Ammon's horn (tissue), 1 donor: ENCODE results near the gene ACIN1.

Experiments used
- DNase-seq: peaks from one replicate; pipeline ENCODE4 v3.0.0-alpha.2; 2016; ENCODE audit warnings: low spot score

The ACIN1 gene

DNA sequence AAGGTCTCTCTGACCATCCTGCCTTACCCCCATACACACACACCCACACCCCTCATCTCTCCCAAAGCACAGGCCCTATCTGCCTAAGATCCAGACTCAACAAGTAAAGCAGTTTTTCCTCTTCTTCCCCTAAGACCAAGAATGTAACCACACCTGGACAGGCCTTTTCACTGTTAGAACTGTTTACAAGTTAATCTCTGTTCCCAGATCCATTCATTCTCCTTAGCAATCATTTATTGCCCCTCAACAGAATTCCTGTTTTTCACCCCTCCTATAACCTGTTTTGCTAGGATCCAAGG lies 11.8 kb upstream of the ACIN1 start:
- no peak for DNase-seq

DNA sequence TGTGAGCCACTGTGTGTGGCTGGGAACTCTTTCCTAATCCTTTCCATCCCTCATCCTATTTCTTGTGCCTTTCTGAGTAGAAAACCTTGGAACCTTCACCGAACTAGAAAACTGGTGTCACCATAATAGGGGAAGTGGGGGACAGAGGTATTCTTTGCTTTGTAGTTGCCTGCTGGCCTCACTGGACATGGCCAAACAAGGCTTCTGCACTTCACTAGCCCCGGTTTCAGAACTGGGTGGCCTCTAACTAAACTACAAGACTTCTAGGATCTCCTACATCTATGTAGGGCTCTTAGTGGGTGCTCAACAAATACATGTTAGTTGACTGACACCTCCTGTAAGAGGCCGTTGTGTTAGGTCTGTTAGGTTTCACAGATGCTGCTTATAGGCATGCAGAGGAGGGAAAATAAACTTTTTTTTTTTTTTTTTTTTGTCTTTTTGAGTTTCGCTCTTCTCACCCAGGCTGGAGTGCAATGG lies 10.4 kb upstream of the ACIN1 start:
- no peak for DNase-seq

- DNase-seq = no peak
Measured at GRCh38 chr14:23104591-23105347, 9.8 kb upstream of the ACIN1 start, which contains the start of gene CIROP. TSS of gene CIROP (minus strand) at chr14:23104989. CDS start at chr14:23104920, 69 bp downstream.

GRCh38 chr14:23104070-23104590 lies 9.2 kb upstream of the ACIN1 start:
- no peak for DNase-seq

DNA sequence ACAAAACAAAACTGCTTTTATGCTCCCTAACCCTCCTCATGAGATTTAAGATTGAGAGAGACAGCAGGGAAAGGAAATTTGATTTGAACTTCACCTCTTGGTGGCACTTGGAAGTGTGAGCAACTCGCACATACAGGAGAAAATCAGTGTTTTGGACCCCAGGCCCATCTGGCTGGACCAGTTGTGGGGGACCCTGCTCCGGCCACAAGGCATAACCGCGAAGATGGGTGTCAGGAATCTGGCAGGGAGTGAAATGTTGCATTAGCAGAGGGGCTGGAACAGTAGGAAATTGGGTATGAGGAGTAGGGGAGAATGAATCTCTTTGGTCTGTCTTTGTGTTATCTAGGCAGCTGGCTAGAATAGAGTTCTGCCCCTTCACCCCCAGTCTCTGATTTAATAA lies 8.6 kb upstream of the ACIN1 start:
- no peak for DNase-seq

- DNase-seq = peak; percentile 39
Measured at GRCh38 chr14:23102801-23103200, 7.9 kb upstream of the ACIN1 start.

DNA sequence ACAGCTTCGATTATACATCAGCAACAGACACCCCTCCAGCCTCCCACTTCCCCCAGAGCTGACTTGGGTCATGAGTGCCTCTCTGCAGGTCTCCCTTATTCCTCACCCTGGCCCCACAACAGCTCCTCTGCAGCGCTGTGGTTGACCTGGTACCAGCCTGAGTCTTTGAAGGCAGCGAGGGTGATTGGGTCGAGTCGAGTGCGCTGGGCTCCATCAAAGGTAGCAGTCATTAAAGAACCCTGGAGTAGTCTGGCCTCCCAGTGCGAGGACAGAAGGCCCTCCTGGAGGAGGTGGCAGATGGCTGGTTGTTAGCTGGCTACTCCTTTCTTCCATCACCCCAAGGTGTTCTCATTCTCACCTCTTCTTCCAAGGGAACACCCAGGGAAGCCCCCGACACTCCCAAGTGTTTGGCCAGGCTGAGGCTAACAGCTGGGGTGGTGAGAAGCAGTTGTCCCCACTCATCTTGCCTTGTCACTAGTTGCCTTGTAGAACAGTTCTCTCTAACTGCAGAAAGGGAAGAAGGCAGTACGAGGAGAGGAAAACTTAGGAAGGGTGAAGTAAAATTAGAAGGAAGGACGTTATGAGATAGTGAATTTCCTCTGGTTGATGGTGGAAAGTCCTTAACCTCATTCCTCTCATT lies 7.2 kb upstream of the ACIN1 start:
- no peak for DNase-seq

GRCh38 chr14:23101213-23101970 lies 6.5 kb upstream of the ACIN1 start:
- DNase-seq = no peak

- DNase-seq = no peak
Measured at GRCh38 chr14:23099212-23099861, 4.4 kb upstream of the ACIN1 start.

DNA sequence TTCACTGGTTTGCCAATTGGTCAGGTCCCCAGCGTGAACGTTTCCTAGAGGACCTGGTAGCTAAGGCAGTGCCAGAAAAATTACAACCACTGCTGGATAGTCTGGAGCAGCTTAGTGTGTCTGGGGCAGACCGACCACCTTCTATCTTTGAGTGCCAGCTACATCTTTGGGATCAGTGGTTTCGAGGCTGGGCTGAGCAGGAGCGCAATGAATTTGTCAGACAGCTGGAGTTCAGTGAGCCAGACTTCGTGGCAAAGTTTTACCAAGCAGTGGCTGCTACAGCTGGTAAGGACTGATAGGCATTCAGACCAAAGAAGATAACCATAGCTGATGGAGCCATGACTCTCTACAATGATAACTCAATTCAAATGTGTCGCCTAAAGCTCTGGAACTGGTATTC lies 2.9 kb upstream of the ACIN1 start:
- DNase-seq = no peak

DNA sequence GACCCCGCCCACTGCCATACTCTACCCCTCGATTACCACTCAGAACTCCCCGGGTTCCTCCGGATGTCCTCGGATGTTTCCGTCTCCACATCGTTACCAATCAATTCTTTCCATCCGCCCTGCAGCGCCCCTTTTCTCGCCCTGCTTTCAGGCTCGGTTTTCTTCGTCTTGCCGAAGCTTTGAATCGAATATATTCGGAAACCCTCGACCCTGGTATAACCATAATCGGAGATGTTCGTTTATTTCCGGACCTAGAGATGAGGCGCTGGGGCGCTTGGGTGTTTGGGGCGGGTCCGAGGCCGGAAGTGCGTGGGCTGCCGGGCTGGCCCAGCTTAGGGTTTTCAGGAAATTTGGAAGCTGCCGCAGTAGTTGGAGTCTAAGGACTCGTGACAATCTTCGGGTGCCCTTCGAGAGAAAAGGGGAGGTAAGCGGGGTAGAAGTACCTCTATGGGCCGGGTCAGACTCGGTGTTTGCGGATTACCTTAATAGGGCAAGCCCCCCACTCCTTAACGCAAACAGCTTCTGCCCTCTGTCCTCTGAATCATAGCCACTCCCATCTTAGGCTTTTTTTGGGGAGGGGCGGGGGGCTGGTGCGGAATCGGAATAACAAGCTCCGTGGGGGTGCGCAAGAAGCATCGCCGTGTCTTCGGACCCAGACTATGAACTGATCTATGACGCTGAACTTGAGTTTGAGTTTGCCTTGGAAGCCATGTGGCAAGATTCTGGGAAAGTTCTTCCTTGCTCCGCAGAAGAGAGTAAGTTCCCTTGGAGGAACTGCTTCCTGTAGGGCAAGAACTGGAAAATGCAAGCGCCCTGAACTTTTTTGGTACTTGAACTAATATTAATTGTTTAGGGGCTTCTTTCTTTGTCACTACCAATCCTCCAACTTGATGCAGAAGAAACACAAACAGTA lies 516 bp upstream of the ACIN1 start, which contains the start of gene C14orf119:
TSS of gene C14orf119 (plus strand) at position 310 of the 913 bp plus-strand sequence. CDS start 2,154 bp downstream, outside the sequence.
- DNase-seq = peak; percentile 99

DNA sequence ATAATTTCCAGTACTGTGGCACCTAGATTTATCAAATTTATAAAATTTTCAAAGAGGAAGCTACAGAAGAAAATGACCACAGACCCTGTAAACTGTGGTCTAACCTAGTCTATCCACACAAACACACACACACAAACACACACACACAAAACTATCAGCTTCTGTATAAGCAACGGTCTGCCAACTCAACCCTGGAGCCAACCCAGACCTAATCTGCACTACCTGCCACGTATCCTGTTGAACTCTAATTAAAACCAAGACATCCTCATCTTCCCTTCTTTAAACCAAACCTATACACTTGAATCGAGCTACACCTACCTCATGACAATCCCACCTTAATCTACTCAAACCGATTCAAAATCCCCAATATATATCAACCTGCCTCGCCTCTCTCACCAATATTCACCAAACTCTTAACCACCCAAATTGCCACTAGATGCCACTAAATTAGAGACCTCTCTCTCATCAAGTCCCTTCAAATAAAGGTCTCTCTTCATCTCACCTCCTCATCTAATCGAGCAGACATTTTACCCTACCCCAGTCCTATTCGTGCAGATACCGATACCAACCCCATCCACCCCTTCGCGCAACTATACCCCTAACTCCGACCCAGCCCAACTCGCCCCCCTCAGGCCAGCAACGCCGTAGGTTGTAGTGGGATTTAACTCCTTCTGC lies 808 bp downstream of the ACIN1 start:
- DNase-seq = no peak

GRCh38 chr14:23093526-23093925 lies 1.4 kb downstream of the ACIN1 start:
- DNase-seq = no peak

DNA sequence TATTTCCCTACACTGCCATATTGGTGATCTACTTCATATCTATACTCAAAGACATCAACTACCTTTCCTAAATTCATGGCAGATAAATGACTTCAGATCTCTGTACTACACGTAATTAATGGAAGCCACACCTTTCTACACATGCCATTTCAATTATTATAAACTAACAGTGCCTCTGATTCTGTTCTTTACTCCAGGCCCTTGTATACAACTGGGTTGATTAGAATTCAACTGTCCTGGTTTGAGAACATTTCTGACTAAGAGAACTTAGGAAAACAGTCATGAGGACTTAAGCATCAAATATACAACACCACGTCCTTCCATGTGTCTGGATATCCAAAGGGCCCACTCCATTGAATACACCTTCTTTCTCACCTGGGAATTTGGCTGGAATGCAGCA lies 1.8 kb downstream of the ACIN1 start:
- DNase-seq = no peak

GRCh38 chr14:23091294-23092225 lies 3.4 kb downstream of the ACIN1 start:
- no peak for DNase-seq

GRCh38 chr14:23090254-23090636 lies 4.7 kb downstream of the ACIN1 start:
- DNase-seq = no peak

DNA sequence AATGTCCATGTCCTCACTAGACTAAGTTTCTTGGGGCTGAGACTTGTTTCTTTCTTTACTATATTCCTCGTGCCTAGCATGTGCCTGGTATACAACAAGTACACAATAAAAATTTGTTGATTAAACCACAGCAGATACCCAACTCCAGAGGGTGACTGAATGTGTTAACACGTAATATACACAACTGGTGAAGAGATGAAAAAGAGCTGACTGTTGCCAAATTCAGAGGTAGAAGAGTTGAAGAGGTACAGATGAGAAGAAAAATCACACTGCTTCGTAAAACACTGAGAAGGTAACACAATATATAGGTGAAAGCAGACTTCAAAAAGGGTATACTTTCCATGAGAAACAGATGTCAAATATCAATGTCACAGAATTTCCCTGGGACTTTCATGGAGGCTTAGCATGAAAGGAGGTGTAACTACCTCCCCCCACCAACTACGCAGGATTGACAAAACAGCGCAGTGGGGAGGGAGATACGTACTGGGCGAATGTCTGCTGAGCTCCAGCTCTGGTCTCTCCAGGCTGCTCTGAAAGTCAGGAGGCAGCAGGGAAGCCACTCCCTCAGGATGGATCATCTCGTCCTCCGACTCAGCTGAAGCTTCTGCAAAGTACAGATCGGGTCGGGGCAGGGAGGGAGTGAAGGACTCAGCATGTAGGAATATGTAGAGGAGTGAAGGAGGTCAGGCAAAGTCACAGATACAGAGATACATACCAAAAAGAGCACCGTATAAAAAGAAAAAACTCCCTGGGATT lies 5.3 kb downstream of the ACIN1 start:
- DNase-seq = no peak

GRCh38 chr14:23086565-23086964 lies 8.4 kb downstream of the ACIN1 start:
- no peak for DNase-seq

DNA sequence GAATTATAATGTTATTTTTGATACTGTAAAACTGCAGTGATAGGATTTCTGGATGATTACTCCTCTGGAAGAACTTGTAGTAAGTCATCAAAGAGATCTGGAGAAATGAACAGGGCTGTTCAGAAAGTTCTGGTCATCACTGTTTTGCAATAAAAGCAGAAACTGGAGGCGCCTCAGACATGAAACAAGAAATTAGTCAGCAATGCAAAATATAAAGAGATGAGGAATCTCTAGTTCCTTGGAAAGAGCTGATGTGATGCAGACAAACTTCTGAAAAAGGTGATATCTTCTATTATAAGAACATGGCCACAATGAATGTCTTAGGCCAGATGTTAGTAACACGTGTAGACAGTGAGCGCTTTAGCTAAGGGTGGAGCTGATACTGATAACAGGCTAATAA lies 9.5 kb downstream of the ACIN1 start:
- DNase-seq = no peak
